RKO (cell line): ENCODE results near the gene SLA2.
A peak's percentile ranks its signal among the peaks of the same experiment; 100 is the strongest.

Experiments used
- DNase-seq: peaks from one replicate; pipeline ENCODE4 v3.0.0-alpha.2; 2016; ENCODE audit warnings: low spot score

The SLA2 gene

GRCh38 chr20:36607586-36608387 lies 38.2 kb downstream of the SLA2 start:
- peak; percentile 35 for DNase-seq

GRCh38 chr20:36606158-36607066 lies 39.6 kb downstream of the SLA2 start:
- DNase-seq = peak; percentile 63

GRCh38 chr20:36605399-36606157 lies 40.4 kb downstream of the SLA2 start, which contains the start of gene RAB5IF:
TSS of gene RAB5IF (plus strand) at chr20:36605779. CDS start at chr20:36605952, 173 bp downstream.
- peak; percentile 99 for DNase-seq

GRCh38 chr20:36604952-36605398 lies 41.0 kb downstream of the SLA2 start:
- DNase-seq = no peak

GRCh38 chr20:36601540-36601939 lies 44.5 kb downstream of the SLA2 start:
- DNase-seq = no peak

GRCh38 chr20:36599912-36600345 lies 46.1 kb downstream of the SLA2 start:
- DNase-seq = no peak

GRCh38 chr20:36593347-36593929 lies 52.6 kb downstream of the SLA2 start:
- no peak for DNase-seq

GRCh38 chr20:36591854-36592641 lies 53.9 kb downstream of the SLA2 start:
- DNase-seq = peak; percentile 65

- no peak for DNase-seq
Measured at GRCh38 chr20:36591281-36591680, 54.7 kb downstream of the SLA2 start.

- no peak for DNase-seq
Measured at GRCh38 chr20:36587388-36588070, 58.5 kb downstream of the SLA2 start.

- peak; percentile 30 for DNase-seq
Measured at GRCh38 chr20:36585410-36586125, 60.4 kb downstream of the SLA2 start.

- DNase-seq = no peak
Measured at GRCh38 chr20:36584018-36584481, 61.9 kb downstream of the SLA2 start.

GRCh38 chr20:36582821-36583220 lies 63.2 kb downstream of the SLA2 start:
- DNase-seq = no peak

GRCh38 chr20:36582322-36582721 lies 63.7 kb downstream of the SLA2 start:
- no peak for DNase-seq

- DNase-seq = peak; percentile 24
Measured at GRCh38 chr20:36579996-36580545, 65.9 kb downstream of the SLA2 start.

- no peak for DNase-seq
Measured at GRCh38 chr20:36578356-36579041, 67.5 kb downstream of the SLA2 start.

- DNase-seq = no peak
Measured at GRCh38 chr20:36576081-36576445, 69.9 kb downstream of the SLA2 start.

- peak; percentile 65 for DNase-seq
Measured at GRCh38 chr20:36574366-36575135, 71.4 kb downstream of the SLA2 start.
